CD4-positive, alpha-beta T cell (primary cell): ENCODE data around the gene ANKHD1. TPM values are rescaled to one million over a fixed set of nuclear protein-coding genes. Genes with fewer than 3 reads are reported as not detected.
"Not testable (repeated sequence)": the region's sequence is repeated elsewhere in the genome, so short reads cannot be mapped to it uniquely, and the experiment has no call there.

Source experiments
- ATAC-seq: fragments of 200-7000 bp; cut with Tn5 transposase; one replicate; pipeline ENCODE4 v1.10.0; 2022; ENCODE audit warnings: mild to moderate bottlenecking; ENCODE audit not compliant: poor library complexity
- CTCF ChIA-PET: fragments of 350-600 bp; sonication (Branson Sonifier 250); formaldehyde crosslinking; loops from one replicate; lab custom pipeline; 2021; ENCODE audit warnings: antibody characterized with exemption, inconsistent platforms; lab: Charles Lee
- POLR2A ChIA-PET: fragments of 350-600 bp; sonication (Branson Sonifier 250); formaldehyde crosslinking; loops from one replicate; lab custom pipeline; 2021; ENCODE audit warnings: antibody characterized with exemption, inconsistent platforms; lab: Charles Lee
- DNase-seq, 14 experiments: peaks; one replicate each; pipeline ENCODE4 v3.0.0-alpha.2; 2013 to 2020; ENCODE audit warnings: mixed read lengths in 2 of 14
- H3K27ac ChIP-seq, 2 donors: one replicate each; pipeline versions ENCODE4 v1.5.1 to v1.7.0; 2013; ENCODE audit warnings: low read length in 2 of 2, low read depth in 1 of 2, mild to moderate bottlenecking in 1 of 2
- H3K27me3 ChIP-seq, 2 experiments: 1 replicate in 1 of 2; 2 replicates in 1 of 2; pipeline versions ENCODE4 v1.6.1 to v1.7.0; 2013; ENCODE audit warnings: low read length in 2 of 2, control low read depth in 1 of 2, mild to moderate bottlenecking in 1 of 2, moderate library complexity in 1 of 2; ENCODE audit not compliant: insufficient read depth in 2 of 2, control insufficient read depth in 1 of 2
- H3K36me3 ChIP-seq: one replicate; pipeline ENCODE4 v1.6.1; 2013; ENCODE audit warnings: low read length, control low read depth; ENCODE audit not compliant: insufficient read depth
- H3K4me1 ChIP-seq: one replicate; pipeline ENCODE4 v1.6.1; 2013; ENCODE audit warnings: low read length, control low read depth; ENCODE audit not compliant: insufficient read depth
- H3K4me3 ChIP-seq: one replicate; pipeline ENCODE4 v1.5.1; 2013; ENCODE audit warnings: mild to moderate bottlenecking, low read length, moderate library complexity
- H3K9me3 ChIP-seq, 2 experiments: 1 replicate in 1 of 2; 2 replicates in 1 of 2; pipeline versions ENCODE4 v1.6.1 to v1.7.0; 2013; ENCODE audit warnings: low read length in 2 of 2, mild to moderate bottlenecking in 2 of 2, control low read depth in 1 of 2, moderate library complexity in 1 of 2; ENCODE audit not compliant: control insufficient read depth in 1 of 2, insufficient read depth in 1 of 2
- H3K27ac Mint-ChIP-seq: one replicate; pipeline ENCODE4 v1.8.0; 2020; ENCODE audit warnings: mixed read lengths
- H3K27me3 Mint-ChIP-seq: one replicate; pipeline ENCODE4 v1.8.0; 2021; ENCODE audit warnings: mixed read lengths
- H3K36me3 Mint-ChIP-seq: one replicate; pipeline ENCODE4 v1.8.0; 2021; ENCODE audit warnings: low read depth, mixed read lengths
- H3K4me1 Mint-ChIP-seq: one replicate; pipeline ENCODE4 v1.8.0; 2021; ENCODE audit warnings: low read depth, mixed read lengths
- H3K4me3 Mint-ChIP-seq: one replicate; pipeline ENCODE4 v1.8.0; 2020; ENCODE audit warnings: mild to moderate bottlenecking, mixed read lengths
- H3K9me3 Mint-ChIP-seq: one replicate; pipeline ENCODE4 v1.8.0; 2020; ENCODE audit warnings: mixed read lengths
- CTCF ChIP-seq: fragments of 200-600 bp; IDR thresholded peaks from one replicate; pipeline ENCODE4 v1.8.0; 2022; ENCODE audit warnings: antibody characterized with exemption, mild to moderate bottlenecking
- intact Hi-C, 2 experiments: fragments of 100-400 bp; cut with DNase I in 1 of 2; cut with micrococcal nuclease in 1 of 2; formaldehyde crosslinking; loops; one replicate each; pipeline versions ENCODE4 v1.15.1 to v1.9.0; 2023 to 2025; cut with DNase I, micrococcal nuclease
- total RNA-seq, 174 experiments: library from RNA in 2 of 174; stranded (reverse) in 2 of 174; gene quantifications; one replicate each; pipeline ENCODE4 v1.2.3 and lab custom pipeline; 2021 to 2026

The ANKHD1 gene
- total RNA-seq, 2 experiments from 2014 or later, result 202 to 212 TPM

DNA sequence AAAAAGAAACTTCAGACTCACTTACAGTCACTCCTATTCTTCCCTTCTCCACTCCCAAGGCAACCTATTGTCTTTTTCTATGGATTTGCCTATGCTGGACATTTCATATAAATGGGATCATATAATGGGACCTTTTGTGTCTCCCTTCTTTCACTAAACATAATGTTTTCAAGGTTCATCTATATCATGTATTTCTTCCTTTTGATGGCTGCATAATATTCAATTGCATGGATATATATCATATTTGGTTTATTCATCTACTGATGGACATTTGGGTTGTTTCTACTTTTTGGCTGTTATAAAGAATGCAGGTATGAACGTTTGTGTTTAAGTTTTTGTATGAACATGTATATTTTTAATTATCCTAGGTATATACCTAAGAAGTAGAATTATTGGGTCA lies 30.6 kb downstream of the ANKHD1 start:
- Mint-ChIP-seq H3K27ac (no peak overlapping the region), H3K27me3 (no peaks in the 10 kb centered on the region), H3K9me3 (no peaks in the 10 kb centered on the region), H3K4me3 (no peak overlapping the region), H3K36me3 (peaks cover 23% of the 10 kb centered on the region), H3K4me1 (peaks cover 45% of the 10 kb centered on the region)
- H3K36me3 ChIP-seq, result peaks cover 25% of the 10 kb centered on the region
- ChIA-PET POLR2A (no interaction called here), CTCF (no interaction called here)
- no peaks in the 10 kb centered on the region for H3K9me3 ChIP-seq
- H3K27me3 ChIP-seq, result no peaks in the 10 kb centered on the region
- intact Hi-C loops, result no loop called here
- H3K4me1 ChIP-seq, result peaks cover 10% of the 10 kb centered on the region
- DNase-seq, result no peak
- TF ChIP-seq CTCF, result no peak
- H3K27ac ChIP-seq, result no peak overlapping the region
- ATAC-seq, result no peak
- no peak overlapping the region for H3K4me3 ChIP-seq

DNA sequence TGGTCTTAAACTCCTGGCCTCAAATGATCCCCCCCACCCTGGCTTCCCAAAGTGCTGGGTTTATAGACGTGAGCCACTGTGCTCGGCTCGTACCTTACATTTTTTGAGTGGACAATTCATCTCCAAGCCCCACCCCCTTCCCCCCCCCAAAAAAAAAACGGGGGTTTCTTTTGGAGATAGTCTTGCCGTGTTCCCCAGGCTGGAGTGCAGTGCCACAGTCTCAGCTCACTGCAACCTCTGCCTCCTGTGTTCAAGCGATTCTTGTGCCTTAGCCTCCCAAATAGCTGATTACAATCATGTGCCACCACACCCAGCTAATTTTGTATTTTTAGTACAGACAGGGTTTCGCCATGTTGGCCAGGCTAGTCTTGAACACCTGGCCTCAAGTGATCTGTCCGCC lies 31.3 kb downstream of the ANKHD1 start:
- no peak for ATAC-seq
- Histone ChIP-seq H3K27me3 (no peaks in the 10 kb centered on the region), H3K36me3 (peaks cover 30% of the 10 kb centered on the region), H3K4me1 (peaks cover 10% of the 10 kb centered on the region), H3K4me3 (no peak overlapping the region), H3K27ac (no peak overlapping the region), H3K9me3 (no peaks in the 10 kb centered on the region)
- Mint-ChIP-seq H3K4me3 (no peak overlapping the region), H3K36me3 (peaks cover 29% of the 10 kb centered on the region), H3K4me1 (peaks cover 45% of the 10 kb centered on the region), H3K9me3 (no peaks in the 10 kb centered on the region), H3K27ac (no peak overlapping the region), H3K27me3 (no peaks in the 10 kb centered on the region)
- no peak for DNase-seq
- CTCF ChIA-PET, result interaction anchor here (0.7 kb wide), 1 partner anchor 69 kb away, joined by 3 read pairs; no protein-coding TSS in a partner anchor
- intact Hi-C loops, result no loop called here
- no peak for TF ChIP-seq CTCF
- POLR2A ChIA-PET, result interaction anchor here (1.7 kb wide), 1 partner anchor 31 kb away, joined by 9 read pairs; the partner anchor contains the start of gene ANKHD1

DNA sequence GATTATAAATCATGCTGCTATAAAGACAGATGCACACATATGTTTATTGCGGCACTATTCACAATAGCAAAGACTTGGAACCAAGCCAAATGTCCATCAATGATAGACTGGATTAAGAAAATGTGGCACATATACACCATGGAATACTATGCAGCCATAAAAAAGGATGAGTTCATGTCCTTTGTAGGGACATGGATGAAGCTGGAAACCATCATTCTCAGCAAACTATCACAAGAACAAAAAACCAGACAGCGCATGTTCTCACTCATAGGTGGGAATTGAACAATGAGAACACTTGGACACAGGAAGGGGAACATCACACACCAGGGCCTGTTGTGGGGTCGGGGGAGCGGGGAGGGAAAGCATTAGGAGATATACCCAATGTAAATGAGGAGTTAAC lies 55.7 kb downstream of the ANKHD1 start:
- H3K9me3 ChIP-seq, H3K27ac ChIP-seq, POLR2A ChIA-PET, H3K27me3 Mint-ChIP-seq, H3K4me3 Mint-ChIP-seq, H3K4me1 ChIP-seq, intact Hi-C loops, CTCF ChIA-PET, ATAC-seq, H3K27me3 ChIP-seq, H3K4me1 Mint-ChIP-seq, H3K9me3 Mint-ChIP-seq, DNase-seq, H3K4me3 ChIP-seq, H3K27ac Mint-ChIP-seq: not testable (repeated sequence)
- H3K36me3 ChIP-seq, result peaks cover 38% of the 10 kb centered on the region
- peaks cover 85% of the 10 kb centered on the region for H3K36me3 Mint-ChIP-seq

DNA sequence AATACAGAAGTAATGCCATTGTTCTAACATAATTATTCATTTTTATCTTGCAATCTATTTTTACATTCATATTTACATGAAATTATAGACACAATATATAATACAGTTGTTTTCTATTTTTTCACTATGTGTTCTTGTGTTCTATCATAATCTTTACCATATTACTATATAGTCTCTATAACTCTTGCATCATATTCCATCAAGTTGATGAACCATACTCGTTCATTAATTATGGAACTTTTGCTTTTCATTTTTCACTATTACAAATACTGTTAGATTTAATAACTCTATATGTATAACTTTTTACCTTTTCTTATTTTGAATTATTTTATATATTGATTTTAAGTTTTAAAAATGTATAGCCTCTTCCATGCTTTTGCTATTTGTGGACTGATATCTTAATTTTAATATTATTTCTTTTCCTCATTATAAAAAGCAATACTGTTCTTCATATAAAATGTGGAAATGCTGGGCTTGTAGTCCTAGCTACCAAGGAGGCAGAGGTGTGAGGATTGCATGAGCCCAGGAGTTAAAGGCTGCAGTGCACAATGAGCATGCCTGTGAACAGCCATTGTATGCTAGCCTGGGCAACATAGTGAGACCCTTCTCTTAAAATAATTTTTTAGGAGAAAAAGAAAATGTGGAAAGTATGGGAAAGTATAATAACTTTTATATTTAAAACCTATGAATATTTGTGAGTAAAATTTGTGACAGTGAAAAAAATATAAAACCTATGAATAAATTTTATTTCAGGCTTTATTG lies 65.5 kb downstream of the ANKHD1 start:
- ATAC-seq (no peak), DNase-seq (no peak)
- Histone ChIP-seq H3K36me3 (peaks cover 45% of the 10 kb centered on the region), H3K27me3 (no peaks in the 10 kb centered on the region), H3K27ac (no peak overlapping the region), H3K9me3 (no peaks in the 10 kb centered on the region), H3K4me1 (no peaks in the 10 kb centered on the region), H3K4me3 (no peak overlapping the region)
- Mint-ChIP-seq H3K4me1 (no peaks in the 10 kb centered on the region), H3K36me3 (peaks cover 82% of the 10 kb centered on the region), H3K27ac (no peak overlapping the region), H3K9me3 (no peaks in the 10 kb centered on the region), H3K27me3 (no peaks in the 10 kb centered on the region), H3K4me3 (no peak overlapping the region)
- no peak for TF ChIP-seq CTCF
- ChIA-PET CTCF (no interaction called here), POLR2A (no interaction called here)
- intact Hi-C loops, result no loop called here
